ES-I3 (cell line): ENCODE measurements around the gene SYT1.
"Not testable (repeated sequence)": the region's sequence is repeated elsewhere in the genome, so short reads cannot be mapped to it uniquely, and the experiment has no call there.

ENCODE experiments used
- H3K36me3 ChIP-seq: 2 replicates; pipeline ENCODE4 v1.6.1; 2013; ENCODE audit warnings: mild to moderate bottlenecking, low read length, control low read depth, moderate library complexity; ENCODE audit not compliant: insufficient read depth
- H3K4me1 ChIP-seq: 2 replicates; pipeline ENCODE4 v1.6.1; 2013; ENCODE audit warnings: mild to moderate bottlenecking, control low read depth, low read length; ENCODE audit not compliant: insufficient read depth
- H3K9ac ChIP-seq: 2 replicates; pipeline ENCODE4 v1.6.1; 2013; ENCODE audit warnings: low read depth, mild to moderate bottlenecking, low read length, moderate library complexity
- H3K9me3 ChIP-seq: 2 replicates; pipeline ENCODE4 v1.6.1; 2013; ENCODE audit warnings: mild to moderate bottlenecking, low read length, moderate library complexity; ENCODE audit not compliant: control insufficient read depth, insufficient read depth

The SYT1 gene

GRCh38 chr12:79186506-79186905 is 321.9 kb downstream of the SYT1 start:
- Histone ChIP-seq H3K9me3 (no peaks in the 10 kb centered on the region), H3K9ac (no peak overlapping the region), H3K36me3 (no peaks in the 10 kb centered on the region), H3K4me1 (no peaks in the 10 kb centered on the region)

GRCh38 chr12:79187032-79187431 is 322.5 kb downstream of the SYT1 start:
- no peaks in the 10 kb centered on the region for H3K9me3 ChIP-seq
- H3K9ac ChIP-seq: no peak overlapping the region
- H3K4me1 ChIP-seq: no peaks in the 10 kb centered on the region
- no peaks in the 10 kb centered on the region for H3K36me3 ChIP-seq

GRCh38 chr12:79191391-79191790 is 326.8 kb downstream of the SYT1 start:
- no peaks in the 10 kb centered on the region for H3K36me3 ChIP-seq
- H3K4me1 ChIP-seq: no peaks in the 10 kb centered on the region
- no peaks in the 10 kb centered on the region; the same call in 1 of the 2 replicates for H3K9me3 ChIP-seq
- H3K9ac ChIP-seq: no peak overlapping the region

- H3K36me3 ChIP-seq: no peaks in the 10 kb centered on the region
- H3K4me1 ChIP-seq: no peaks in the 10 kb centered on the region
- H3K9ac ChIP-seq: no peak overlapping the region
- no peaks in the 10 kb centered on the region; the same call in 1 of the 2 replicates for H3K9me3 ChIP-seq
Measured at GRCh38 chr12:79194595-79194994, 330.0 kb downstream of the SYT1 start.

GRCh38 chr12:79199166-79199565 is 334.6 kb downstream of the SYT1 start:
- Histone ChIP-seq H3K4me1 (no peaks in the 10 kb centered on the region), H3K9ac (no peak overlapping the region), H3K36me3 (no peaks in the 10 kb centered on the region), H3K9me3 (no peaks in the 10 kb centered on the region; the same call in 1 of the 2 replicates)

- Histone ChIP-seq H3K9ac (no peak overlapping the region), H3K36me3 (no peaks in the 10 kb centered on the region), H3K9me3 (no peaks in the 10 kb centered on the region; the same call in 1 of the 2 replicates), H3K4me1 (no peaks in the 10 kb centered on the region)
Measured at GRCh38 chr12:79200176-79200575, 335.6 kb downstream of the SYT1 start.

GRCh38 chr12:79203058-79203647 is 338.6 kb downstream of the SYT1 start:
- H3K9ac ChIP-seq: no peak overlapping the region
- no peaks in the 10 kb centered on the region for H3K36me3 ChIP-seq
- H3K9me3 ChIP-seq: no peaks in the 10 kb centered on the region
- H3K4me1 ChIP-seq: no peaks in the 10 kb centered on the region

- H3K9me3 ChIP-seq: no peaks in the 10 kb centered on the region; the same call in none of the 2 replicates
- H3K36me3 ChIP-seq: peaks cover 3% of the 10 kb centered on the region; the same call in 1 of the 2 replicates
- no peaks in the 10 kb centered on the region for H3K4me1 ChIP-seq
- no peak overlapping the region for H3K9ac ChIP-seq
Measured at GRCh38 chr12:79206871-79207270, 342.3 kb downstream of the SYT1 start.

- H3K36me3 ChIP-seq, H3K4me1 ChIP-seq, H3K9me3 ChIP-seq, H3K9ac ChIP-seq: not testable (repeated sequence)
Measured at GRCh38 chr12:79210403-79210802, 345.8 kb downstream of the SYT1 start.

GRCh38 chr12:79217306-79217705 is 352.7 kb downstream of the SYT1 start:
- Histone ChIP-seq H3K9me3 (no peaks in the 10 kb centered on the region; the same call in 1 of the 2 replicates), H3K36me3 (no peaks in the 10 kb centered on the region), H3K4me1 (no peaks in the 10 kb centered on the region), H3K9ac (no peak overlapping the region)

- Histone ChIP-seq H3K36me3 (no peaks in the 10 kb centered on the region), H3K4me1 (peaks cover 7% of the 10 kb centered on the region; the same call in 1 of the 2 replicates), H3K9me3 (no peaks in the 10 kb centered on the region; the same call in 1 of the 2 replicates), H3K9ac (no peak overlapping the region)
Measured at GRCh38 chr12:79223210-79223609, 358.6 kb downstream of the SYT1 start.

GRCh38 chr12:79223761-79224160 is 359.2 kb downstream of the SYT1 start:
- Histone ChIP-seq H3K9me3 (no peaks in the 10 kb centered on the region; the same call in 1 of the 2 replicates), H3K4me1 (peaks cover 13% of the 10 kb centered on the region; the same call in 1 of the 2 replicates), H3K9ac (no peak overlapping the region), H3K36me3 (no peaks in the 10 kb centered on the region)

- no peaks in the 10 kb centered on the region for H3K36me3 ChIP-seq
Measured at GRCh38 chr12:79227091-79227490, 362.5 kb downstream of the SYT1 start.

GRCh38 chr12:79227646-79228045 is 363.1 kb downstream of the SYT1 start:
- H3K9ac ChIP-seq: no peak overlapping the region
- H3K9me3 ChIP-seq: no peaks in the 10 kb centered on the region
- H3K4me1 ChIP-seq: peaks cover 15% of the 10 kb centered on the region; the same call in 1 of the 2 replicates
- no peaks in the 10 kb centered on the region for H3K36me3 ChIP-seq

More at GRCh38 chr12:79227091-79227490, 362.5 kb downstream of the SYT1 start:
- Histone ChIP-seq H3K4me1 (peaks cover 15% of the 10 kb centered on the region; the same call in 1 of the 2 replicates), H3K9me3 (no peaks in the 10 kb centered on the region; the same call in 1 of the 2 replicates), H3K9ac (no peak overlapping the region)

GRCh38 chr12:79233341-79233781 is 368.8 kb downstream of the SYT1 start:
- Histone ChIP-seq H3K4me1 (peaks cover 14% of the 10 kb centered on the region; the same call in 1 of the 2 replicates), H3K9me3 (no peaks in the 10 kb centered on the region), H3K36me3 (no peaks in the 10 kb centered on the region; the same call in 1 of the 2 replicates), H3K9ac (no peak overlapping the region)
